ENCODE measurements around the gene RASA3. TPM values are rescaled to one million over a fixed set of nuclear protein-coding genes. Genes with fewer than 3 reads are reported as not detected.

Gene RASA3
- total and polyA plus RNA-seq, 2 of the 4 experiments (the other 2 are of a cell fraction), result 21.0 to 31.4 TPM

DNA sequence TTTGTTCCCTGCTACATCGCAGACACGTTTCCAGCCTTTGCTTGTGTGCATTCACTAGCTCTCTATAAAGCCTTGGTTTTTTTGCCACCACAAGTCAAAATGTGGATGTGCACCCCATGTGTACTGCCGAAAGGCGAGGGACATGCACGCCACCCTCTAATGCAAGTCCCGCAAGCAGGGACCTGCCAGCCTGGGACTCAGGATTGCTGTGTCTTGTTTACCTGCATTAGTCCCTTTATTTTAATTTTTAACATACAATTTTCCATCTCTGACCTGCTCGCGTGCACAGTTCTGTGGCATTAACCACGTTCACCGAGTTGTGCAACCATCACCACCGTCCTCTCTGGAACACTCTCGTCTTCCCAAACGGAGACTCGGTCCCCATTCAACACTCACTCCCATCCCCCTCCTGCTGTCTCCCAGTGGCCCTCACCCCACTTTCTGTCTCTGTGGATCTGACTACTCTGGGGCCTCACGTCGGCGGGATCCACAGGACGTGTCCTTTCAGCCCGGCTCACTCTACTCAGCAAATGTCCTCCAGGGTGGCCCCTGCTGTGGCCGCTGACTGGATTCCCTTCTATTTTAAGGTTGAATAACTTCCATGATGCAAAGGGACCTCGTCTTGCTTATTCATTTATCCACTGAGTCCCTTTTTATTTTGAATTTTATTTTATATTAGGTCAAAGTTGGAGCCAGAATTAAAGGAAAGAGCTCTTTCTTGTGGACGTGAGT, 58.4 kb downstream of the RASA3 start:
- dilution Hi-C loops (cut with HindIII; ENCODE audit: low sequenced_read_pairs, unreplicated experiment) (no loop called here), in situ Hi-C loops (cut with MboI; ENCODE audit: low sequenced_read_pairs) (no loop called here), intact Hi-C loops (cut with micrococcal nuclease) (no loop called here)
- H2AK5ac ChIP-seq (ENCODE audit: low read depth, low read length), result no peak overlapping the region
- DNase-seq (no peak), ATAC-seq (ENCODE audit: low read depth) (no peak)
- H3K9ac ChIP-seq (ENCODE audit: low read depth, low read length), result no peak overlapping the region
- H3K4ac ChIP-seq (ENCODE audit: low read depth, low read length), result no peak overlapping the region
- no peak overlapping the region for H2BK120ac ChIP-seq (ENCODE audit: low read depth, low read length)
- no peak overlapping the region for H4K8ac ChIP-seq (ENCODE audit: low read depth in 2 of 2, low read length in 2 of 2)
- no peak overlapping the region for H3K4me3 ChIP-seq (ENCODE audit: insufficient read depth, low read depth, low read length)
- peaks cover 21% of the 10 kb centered on the region for H3K4me1 ChIP-seq (ENCODE audit: control insufficient read depth, insufficient read depth, low read length)
- TF ChIP-seq FOS (IDR thresholded peaks at IDR 0.05; ENCODE audit: low read depth, low read length) (no peak), MAFK (IDR thresholded peaks at IDR 0.05; ENCODE audit: low read depth, low read length) (no peak), MAZ (IDR thresholded peaks at IDR 0.05; ENCODE audit: borderline replicate concordance, low read depth, low read length) (no peak)
- TF ChIP-seq, protein P1, sequence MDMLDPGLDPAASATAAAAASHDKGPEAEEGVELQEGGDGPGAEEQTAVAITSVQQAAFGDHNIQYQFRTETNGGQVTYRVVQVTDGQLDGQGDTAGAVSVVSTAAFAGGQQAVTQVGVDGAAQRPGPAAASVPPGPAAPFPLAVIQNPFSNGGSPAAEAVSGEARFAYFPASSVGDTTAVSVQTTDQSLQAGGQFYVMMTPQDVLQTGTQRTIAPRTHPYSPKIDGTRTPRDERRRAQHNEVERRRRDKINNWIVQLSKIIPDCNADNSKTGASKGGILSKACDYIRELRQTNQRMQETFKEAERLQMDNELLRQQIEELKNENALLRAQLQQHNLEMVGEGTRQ (IDR thresholded peaks at IDR 0.05; ENCODE audit: low read depth, low read length), result no peak
- peaks cover 35% of the 10 kb centered on the region for H3K36me3 ChIP-seq (ENCODE audit: control insufficient read depth, insufficient read depth, low read length)
- H4K20me1 ChIP-seq (ENCODE audit: insufficient read depth, low read length), result peaks cover 64% of the 10 kb centered on the region
- no peak overlapping the region for H3K23ac ChIP-seq (ENCODE audit: low read depth, low read length)
- no peak overlapping the region for H2BK5ac ChIP-seq (ENCODE audit: low read depth, low read length, poor library complexity, severe bottlenecking)
- no peak overlapping the region for H3K14ac ChIP-seq (replicated peaks; ENCODE audit: low read depth, low read length)
- H4K5ac ChIP-seq (ENCODE audit: low read depth, low read length), result no peak overlapping the region
- no TSS peak for BruUV-seq (replicated peaks)
- POLR2A ChIA-PET (ENCODE audit: unreplicated experiment), result no interaction called here
- H3K4me2 ChIP-seq (ENCODE audit: low read depth, low read length), result no peak overlapping the region
- 91% methylated on average over 18 of the region's 22 CpGs; no CpG with 5 or more reads in 1 of the 2 experiments for WGBS, 2 experiments (ENCODE audit: extremely low coverage in 2 of 2, insufficient read length in 1 of 2)
- H3K27me3 ChIP-seq (ENCODE audit: control insufficient read depth, insufficient read depth, low read length), result no peaks in the 10 kb centered on the region
- no peaks in the 10 kb centered on the region for H3K9me3 ChIP-seq (ENCODE audit: control insufficient read depth, insufficient read depth, low read length)
- H2AFZ ChIP-seq (replicated peaks; ENCODE audit: low read length, poor library complexity), result no peak overlapping the region
- no peak overlapping the region for H3K56ac ChIP-seq (ENCODE audit: extremely low read depth, insufficient read depth, low read length)
- H2AK9ac ChIP-seq (replicated peaks; ENCODE audit: low read depth, low read length, poor library complexity), result no peak overlapping the region
- no peak overlapping the region for H3K18ac ChIP-seq (ENCODE audit: low read depth, low read length)
- CTCF ChIA-PET, result no interaction called here
- H3K9me1 ChIP-seq (ENCODE audit: insufficient read depth, low read length), result peaks cover 21% of the 10 kb centered on the region
- H4K91ac ChIP-seq (ENCODE audit: insufficient read depth, low read depth, low read length), result no peak overlapping the region
- H3K79me1 ChIP-seq (ENCODE audit: low read depth in 1 of 2, low read length in 2 of 2), result peaks cover 20 to 76% of the 10 kb centered on the region in 2 experiments
- H2BK15ac ChIP-seq (ENCODE audit: low read depth, low read length), result no peak overlapping the region
- H2BK20ac ChIP-seq (ENCODE audit: low read depth, low read length), result no peak overlapping the region
- H3K27ac ChIP-seq (ENCODE audit: insufficient read depth, low read length), result no peak overlapping the region

All from IMR-90 (cell line).